WI38 (cell line): ENCODE results near the gene ZFAND2B.

Experiments used
- H3K4me3 ChIP-seq: 2 replicates; pipeline ENCODE4 v1.5.1; 2011; ENCODE audit warnings: low read depth, mild to moderate bottlenecking, control low read depth, low read length
- CTCF ChIP-seq: IDR thresholded peaks from 2 replicates; pipeline ENCODE4 v1.5.1; 2012; ENCODE audit warnings: low read depth, mild to moderate bottlenecking, control low read depth, low read length

Gene ZFAND2B

DNA sequence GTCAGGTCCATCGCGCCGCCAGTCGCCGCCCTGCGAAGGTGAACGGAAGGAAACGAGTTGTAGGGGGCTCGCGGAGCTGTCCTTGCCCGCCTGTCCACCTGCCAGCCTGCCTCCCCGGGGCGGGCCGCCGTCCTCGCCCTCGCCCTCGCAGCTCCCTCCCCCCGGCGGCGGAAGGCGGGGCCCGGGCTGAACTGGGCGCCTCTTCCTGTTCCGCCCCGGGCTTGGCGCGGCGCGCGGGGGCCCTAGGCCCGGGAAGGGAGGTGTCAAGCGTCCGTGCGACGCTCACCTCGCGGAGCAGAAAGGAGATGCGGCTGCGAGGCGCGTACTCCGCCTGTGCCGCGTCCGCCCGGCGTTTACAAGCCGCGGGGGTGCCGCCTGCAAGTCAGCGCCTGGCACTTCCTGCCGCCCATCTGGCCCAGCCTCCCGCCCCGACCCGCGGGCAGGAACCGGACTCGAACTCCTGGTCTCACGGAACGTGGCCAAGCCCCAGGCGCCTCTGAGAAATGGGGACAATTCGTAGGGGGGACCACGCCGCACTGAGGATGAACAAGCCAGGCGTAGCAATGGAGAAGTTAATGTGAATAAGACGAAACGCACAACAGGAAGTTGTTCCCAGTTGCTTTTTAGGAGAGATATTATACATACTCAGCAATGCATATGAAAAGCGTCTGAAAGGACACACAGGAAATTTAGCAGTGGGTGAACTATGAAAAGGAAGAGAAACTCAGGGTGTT is 29.6 kb upstream of the ZFAND2B start, which contains the start of gene CNPPD1:
Gene CNPPD1, minus strand, starts transcription at position 108 of the 734 bp plus-strand sequence. Its CDS starts 97 bp downstream, at position 11.
- no peak for TF ChIP-seq CTCF

GRCh38 chr2:219177552-219178376 is 28.8 kb upstream of the ZFAND2B start, which contains the start of gene RETREG2:
Gene RETREG2 (plus strand): TSS chr2:219178275. CDS start chr2:219178353, 78 bp downstream.
- TF ChIP-seq CTCF, result 0 out of 2 replicates have a peak, but pooled peaks have one; percentile 4
- H3K4me3 ChIP-seq, result peak within 1 kb of the TSS; percentile 84

More for the DNA sequence above, 29.6 kb upstream of the ZFAND2B start, which contains the start of gene CNPPD1:
- peak within 1 kb of the TSS; percentile 84 for H3K4me3 ChIP-seq

DNA sequence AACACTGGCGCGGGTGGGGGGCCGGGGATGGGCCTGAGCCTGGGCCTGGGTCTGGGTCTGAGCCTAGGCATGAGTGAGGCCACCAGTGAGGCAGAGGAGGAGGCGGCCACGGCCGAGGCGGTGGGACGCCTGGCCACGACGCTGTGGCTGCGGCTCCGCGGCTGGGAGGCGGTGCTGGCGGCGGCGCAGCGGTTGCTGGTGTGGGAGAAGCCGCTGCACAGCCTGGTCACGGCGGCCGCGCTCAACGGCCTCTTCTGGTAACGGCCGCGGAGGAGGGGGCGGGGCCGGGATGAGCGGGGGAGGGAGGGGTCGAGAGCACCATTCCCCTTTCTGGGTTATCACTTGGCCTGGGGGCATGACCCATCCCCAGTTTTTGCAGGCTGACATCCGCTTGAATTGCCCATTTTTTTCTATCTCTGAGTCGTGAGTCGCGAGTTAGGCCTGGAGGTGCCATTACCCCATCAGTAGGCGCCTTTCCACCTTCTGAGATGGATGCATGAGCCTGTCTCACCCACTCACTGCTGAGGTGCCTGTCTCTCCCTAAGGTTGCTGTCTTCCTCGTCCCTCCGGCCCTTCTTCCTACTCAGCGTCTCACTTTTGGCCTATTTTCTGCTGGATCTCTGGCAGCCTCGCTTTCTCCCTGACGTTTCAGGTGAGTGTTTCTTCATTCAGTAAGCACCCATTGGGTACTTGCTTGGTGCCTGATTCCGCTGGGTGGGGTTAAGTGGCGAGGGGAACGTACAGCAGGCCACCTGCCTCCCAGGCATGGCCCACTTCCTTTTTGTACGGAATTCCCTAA is 28.0 kb upstream of the ZFAND2B start:
- H3K4me3 ChIP-seq, result peak overlapping the region; percentile 65
- TF ChIP-seq CTCF, result no peak

DNA sequence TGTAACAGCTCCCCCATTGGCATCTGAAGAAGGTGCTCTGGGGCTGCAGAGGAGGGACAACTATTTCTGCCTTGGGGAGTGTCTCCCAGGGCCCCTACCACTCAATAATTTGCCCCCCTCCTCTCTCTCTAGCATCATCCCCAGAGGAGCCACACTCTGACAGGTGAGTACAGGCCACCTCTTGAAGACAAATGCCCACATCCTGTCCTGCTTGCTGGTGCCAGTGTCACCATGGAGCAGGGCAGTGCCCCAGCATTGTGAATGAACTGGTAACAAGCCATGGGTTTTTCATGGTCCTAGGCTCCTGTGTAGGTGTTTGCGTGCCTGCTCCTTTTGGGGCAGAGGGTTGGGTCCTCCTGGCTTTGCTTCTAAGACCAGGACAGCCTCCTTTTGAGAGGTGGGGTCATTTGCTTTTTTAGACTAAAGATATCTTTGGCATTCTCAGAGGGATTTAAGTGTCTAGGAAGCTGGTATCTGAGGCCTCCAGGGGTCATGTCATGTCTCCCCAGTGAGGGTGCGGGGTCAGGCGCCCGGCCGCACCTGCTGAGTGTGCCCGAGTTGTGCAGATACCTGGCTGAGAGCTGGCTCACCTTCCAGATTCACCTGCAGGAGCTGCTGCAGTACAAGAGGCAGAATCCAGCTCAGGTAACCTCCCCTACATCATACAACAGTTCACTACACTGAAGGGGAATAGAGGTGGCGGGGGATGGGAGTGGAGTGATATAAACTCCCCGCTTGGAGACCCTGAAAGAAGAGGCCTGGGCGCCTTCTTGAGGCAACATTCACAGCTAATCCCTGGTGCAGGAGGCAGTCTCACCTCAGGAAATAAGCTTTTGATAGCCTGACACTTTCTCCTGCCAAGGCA is 26.7 kb upstream of the ZFAND2B start:
- no peak for TF ChIP-seq CTCF
- peak overlapping the region; percentile 65 for H3K4me3 ChIP-seq

GRCh38 chr2:219180961-219181360 is 25.6 kb upstream of the ZFAND2B start:
- TF ChIP-seq CTCF, result no peak
- H3K4me3 ChIP-seq, result no peak overlapping the region

GRCh38 chr2:219181531-219181930 is 25.1 kb upstream of the ZFAND2B start:
- no peak overlapping the region for H3K4me3 ChIP-seq
- no peak for TF ChIP-seq CTCF
